ENCODE results near the gene ATP6V1F. TPM values are rescaled to one million over a fixed set of nuclear protein-coding genes. Genes with fewer than 3 reads are reported as not detected.

The ATP6V1F gene
- total RNA-seq, 1 experiment from 2014 or later, result 149 TPM

GRCh38 chr7:128849804-128850490 lies 12.7 kb upstream of the ATP6V1F start:
- TF ChIP-seq POLR2A (IDR thresholded peaks at IDR 0.05; ENCODE audit: borderline replicate concordance, extremely low read depth, insufficient read depth, insufficient read length) (no peak), SRF (IDR thresholded peaks at IDR 0.05; ENCODE audit: low read depth) (no peak), EZH2phosphoT487 (IDR thresholded peaks at IDR 0.05; ENCODE audit: borderline replicate concordance) (no peak), YY1 (IDR thresholded peaks at IDR 0.05; ENCODE audit: extremely low read depth, insufficient replicate concordance, low read depth, low read length) (no peak), ATF3 (IDR thresholded peaks at IDR 0.05) (no peak), CBX3 (IDR thresholded peaks at IDR 0.05; ENCODE audit: low read depth) (no peak)
- Histone ChIP-seq H3K4me2 (ENCODE audit: low read length) (no peak overlapping the region), H3K27ac (ENCODE audit: low read depth, low read length) (no peak overlapping the region), H3K9me3 (ENCODE audit: control insufficient read depth in 1 of 2, insufficient read depth in 1 of 2, low read depth in 1 of 2, low read length in 2 of 2) (no peaks in the 10 kb centered on the region), H3K36me3 (ENCODE audit: control insufficient read depth in 1 of 2, insufficient read depth in 2 of 2, low read length in 2 of 2) (peaks cover 2 to 8% of the 10 kb centered on the region in 2 experiments; a peak in 1 of 4 replicates), H4K20me1 (ENCODE audit: insufficient read depth) (no peaks in the 10 kb centered on the region), H3K9ac (ENCODE audit: low read length) (no peak overlapping the region), H3K27me3 (ENCODE audit: insufficient read depth, low read length) (no peaks in the 10 kb centered on the region), H3K4me3 (replicated peaks in 1 of 2; ENCODE audit: low read depth in 1 of 2, low read length in 2 of 2) (no peak overlapping the region), H3K4me1 (ENCODE audit: control insufficient read depth in 1 of 2, insufficient read depth in 2 of 2, low read length in 2 of 2) (no peaks in the 10 kb centered on the region), H2AFZ (ENCODE audit: low read depth, low read length, poor library complexity, severe bottlenecking) (no peak overlapping the region), H3K79me2 (ENCODE audit: insufficient read depth, low read length) (no peaks in the 10 kb centered on the region), H3K9me2 (ENCODE audit: insufficient read depth) (no peaks in the 10 kb centered on the region)
- RAD21 ChIA-PET (ENCODE audit: low non-redundant PET in 1 of 2, low total read pairs in 2 of 2, uncharacterized antibody in 2 of 2, unreplicated experiment in 2 of 2), result no interaction called here
- intact Hi-C loops (cut with micrococcal nuclease), result no loop called here
- ATAC-seq (no peak), DNase-seq (ENCODE audit: low read depth, low spot score) (no peak)
- POLR2A ChIA-PET, result no interaction called here
- no TSS peak for BruUV-seq (replicated peaks)
- CTCF ChIA-PET, result interaction anchor here (0.8 kb wide), 1 partner anchor 8 kb away, joined by 3 read pairs; no protein-coding TSS in a partner anchor

- ChIA-PET CTCF (no interaction called here), RAD21 (ENCODE audit: low non-redundant PET in 1 of 2, low total read pairs in 2 of 2, uncharacterized antibody in 2 of 2, unreplicated experiment in 2 of 2) (no interaction called here), POLR2A (no interaction called here)
- Histone ChIP-seq H4K20me1 (ENCODE audit: insufficient read depth) (no peaks in the 10 kb centered on the region), H3K9me2 (ENCODE audit: insufficient read depth) (no peaks in the 10 kb centered on the region), H2AFZ (ENCODE audit: low read depth, low read length, poor library complexity, severe bottlenecking) (no peak overlapping the region), H3K4me1 (ENCODE audit: control insufficient read depth in 1 of 2, insufficient read depth in 2 of 2, low read length in 2 of 2) (no peaks in the 10 kb centered on the region), H3K27ac (ENCODE audit: low read depth, low read length) (no peak overlapping the region), H3K4me2 (ENCODE audit: low read length) (no peak overlapping the region), H3K36me3 (ENCODE audit: control insufficient read depth in 1 of 2, insufficient read depth in 2 of 2, low read length in 2 of 2) (peaks cover 2 to 5% of the 10 kb centered on the region in 2 experiments; a peak in 1 of 4 replicates), H3K9ac (ENCODE audit: low read length) (no peak overlapping the region), H3K27me3 (ENCODE audit: insufficient read depth, low read length) (no peaks in the 10 kb centered on the region), H3K79me2 (ENCODE audit: insufficient read depth, low read length) (no peaks in the 10 kb centered on the region), H3K9me3 (ENCODE audit: control insufficient read depth in 1 of 2, insufficient read depth in 1 of 2, low read depth in 1 of 2, low read length in 2 of 2) (no peaks in the 10 kb centered on the region), H3K4me3 (replicated peaks in 1 of 2; ENCODE audit: low read depth in 1 of 2, low read length in 2 of 2) (no peak overlapping the region)
- ATAC-seq (no peak), DNase-seq (ENCODE audit: low read depth, low spot score) (no peak)
- TF ChIP-seq SP1 (IDR thresholded peaks at IDR 0.05; ENCODE audit: low read depth) (no peak), MAX (IDR thresholded peaks at IDR 0.05) (no peak), ZBTB33 (IDR thresholded peaks at IDR 0.05; ENCODE audit: extremely low read depth, insufficient replicate concordance, low read length) (no peak), EGR1 (IDR thresholded peaks at IDR 0.05; ENCODE audit: low read depth) (no peak), EZH2phosphoT487 (IDR thresholded peaks at IDR 0.05; ENCODE audit: borderline replicate concordance) (no peak), SIN3A (IDR thresholded peaks at IDR 0.05; ENCODE audit: low read depth) (no peak), ATF3 (IDR thresholded peaks at IDR 0.05) (no peak), SRF (IDR thresholded peaks at IDR 0.05; ENCODE audit: low read depth) (no peak)
- no TSS peak for BruUV-seq (replicated peaks)
- intact Hi-C loops (cut with micrococcal nuclease), result no loop called here
These were observed 10.0 kb upstream of the ATP6V1F start for GRCh38 chr7:128852537-128853254.
